ENCODE data around the gene GOSR1. TPM values are rescaled to one million over a fixed set of nuclear protein-coding genes. Genes with fewer than 3 reads are reported as not detected.

GOSR1 gene
- polyA plus RNA-seq, 1 of the 3 experiments (the other 2 are of a cell fraction) = 13.7 TPM

DNA sequence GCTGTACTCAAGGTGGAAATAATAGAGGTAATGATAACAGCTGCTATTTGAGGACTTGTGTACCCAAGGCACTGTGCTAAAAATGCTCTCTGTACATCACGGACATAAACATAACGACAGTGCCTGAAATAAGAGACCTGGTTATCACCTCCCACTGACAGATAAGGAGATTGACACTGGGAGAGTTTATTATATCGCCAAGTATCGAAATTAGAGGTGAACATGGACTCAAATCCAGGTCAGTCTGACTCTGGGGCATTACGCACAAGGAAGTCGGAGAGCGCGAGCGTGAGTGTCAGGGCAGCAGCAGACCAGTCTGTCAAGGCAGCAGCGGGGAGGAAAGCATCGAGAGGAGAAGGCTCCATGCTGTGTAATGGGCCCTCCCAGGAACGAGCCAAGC lies 57.1 kb downstream of the GOSR1 start:
- 89% methylated on average over 12 of the region's 12 CpGs for WGBS (ENCODE audit: low lambda C conversion rate)
- H3K27me3 ChIP-seq (ENCODE audit: insufficient read depth) = no peaks in the 10 kb centered on the region
- H3K9ac ChIP-seq = no peak overlapping the region
- ChIA-PET CTCF (no interaction called here), POLR2A (interaction anchor here (1.1 kb wide), 1 partner anchor 14 kb away, joined by 3 read pairs; no protein-coding TSS in a partner anchor)
- H4K20me1 ChIP-seq (ENCODE audit: insufficient read depth) = no peaks in the 10 kb centered on the region
- H3K36me3 ChIP-seq (replicated peaks in 1 of 2; ENCODE audit: control insufficient read depth in 1 of 2, insufficient read depth in 2 of 2, low read length in 1 of 2) = peaks cover 0 to under 1% of the 10 kb centered on the region in 2 experiments
- no peak overlapping the region for H2AFZ ChIP-seq (ENCODE audit: low read depth)
- no peak for DNase-seq
- H3K9me3 ChIP-seq = no peaks in the 10 kb centered on the region
- H3F3A ChIP-seq (replicated peaks; ENCODE audit: insufficient read depth) = no peaks in the 10 kb centered on the region
- H3K4me2 ChIP-seq = no peak overlapping the region
- no peak overlapping the region for H3K27ac ChIP-seq (ENCODE audit: low read depth in 2 of 2, low read length in 1 of 2)
- no peak overlapping the region for H3K4me3 ChIP-seq (ENCODE audit: low read depth in 2 of 2, low read length in 1 of 2)
- no peaks in the 10 kb centered on the region for H3K79me2 ChIP-seq (ENCODE audit: insufficient read depth)
- no peaks in the 10 kb centered on the region for H3K9me2 ChIP-seq
- H3K4me1 ChIP-seq (ENCODE audit: control insufficient read depth in 1 of 2, insufficient read depth in 2 of 2, low read depth in 1 of 2, low read length in 1 of 2) = 0 out of 4 replicates have a peak, but pooled peaks cover 0 to 4% of the 10 kb centered on the region in 2 experiments
- TF ChIP-seq, protein P1, sequence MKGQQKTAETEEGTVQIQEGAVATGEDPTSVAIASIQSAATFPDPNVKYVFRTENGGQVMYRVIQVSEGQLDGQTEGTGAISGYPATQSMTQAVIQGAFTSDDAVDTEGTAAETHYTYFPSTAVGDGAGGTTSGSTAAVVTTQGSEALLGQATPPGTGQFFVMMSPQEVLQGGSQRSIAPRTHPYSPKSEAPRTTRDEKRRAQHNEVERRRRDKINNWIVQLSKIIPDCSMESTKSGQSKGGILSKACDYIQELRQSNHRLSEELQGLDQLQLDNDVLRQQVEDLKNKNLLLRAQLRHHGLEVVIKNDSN (IDR thresholded peaks at IDR 0.05; ENCODE audit: borderline replicate concordance, low read depth) = no peak
- TF ChIP-seq TEAD4 (IDR thresholded peaks at IDR 0.05; ENCODE audit: borderline replicate concordance, insufficient read depth) (no peak), NRF1 (IDR thresholded peaks at IDR 0.05; ENCODE audit: low read depth, low read length) (no peak), FOSL2 (IDR thresholded peaks at IDR 0.05; ENCODE audit: borderline replicate concordance, low read depth) (no peak), FOXJ3 (CRISPR knock-in tag; IDR thresholded peaks at IDR 0.05) (no peak), TCF12 (IDR thresholded peaks at IDR 0.05) (no peak), FOXM1 (IDR thresholded peaks at IDR 0.05; ENCODE audit: low read depth) (no peak), EP300 (IDR thresholded peaks at IDR 0.05; ENCODE audit: borderline replicate concordance in 1 of 2, low read depth in 1 of 2, low read length in 1 of 2) (no peak), MXI1 (IDR thresholded peaks at IDR 0.05; ENCODE audit: low read depth, low read length) (no peak), EZH2phosphoT487 (IDR thresholded peaks at IDR 0.05; ENCODE audit: borderline replicate concordance, low read depth) (no peak), JUND (IDR thresholded peaks at IDR 0.05) (no peak), USF2 (IDR thresholded peaks at IDR 0.05; ENCODE audit: borderline replicate concordance, low read depth, low read length) (no peak)
- TF ChIP-seq, protein P2, sequence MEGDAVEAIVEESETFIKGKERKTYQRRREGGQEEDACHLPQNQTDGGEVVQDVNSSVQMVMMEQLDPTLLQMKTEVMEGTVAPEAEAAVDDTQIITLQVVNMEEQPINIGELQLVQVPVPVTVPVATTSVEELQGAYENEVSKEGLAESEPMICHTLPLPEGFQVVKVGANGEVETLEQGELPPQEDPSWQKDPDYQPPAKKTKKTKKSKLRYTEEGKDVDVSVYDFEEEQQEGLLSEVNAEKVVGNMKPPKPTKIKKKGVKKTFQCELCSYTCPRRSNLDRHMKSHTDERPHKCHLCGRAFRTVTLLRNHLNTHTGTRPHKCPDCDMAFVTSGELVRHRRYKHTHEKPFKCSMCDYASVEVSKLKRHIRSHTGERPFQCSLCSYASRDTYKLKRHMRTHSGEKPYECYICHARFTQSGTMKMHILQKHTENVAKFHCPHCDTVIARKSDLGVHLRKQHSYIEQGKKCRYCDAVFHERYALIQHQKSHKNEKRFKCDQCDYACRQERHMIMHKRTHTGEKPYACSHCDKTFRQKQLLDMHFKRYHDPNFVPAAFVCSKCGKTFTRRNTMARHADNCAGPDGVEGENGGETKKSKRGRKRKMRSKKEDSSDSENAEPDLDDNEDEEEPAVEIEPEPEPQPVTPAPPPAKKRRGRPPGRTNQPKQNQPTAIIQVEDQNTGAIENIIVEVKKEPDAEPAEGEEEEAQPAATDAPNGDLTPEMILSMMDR (IDR thresholded peaks at IDR 0.05) = no peak
- TF ChIP-seq, protein P3, sequence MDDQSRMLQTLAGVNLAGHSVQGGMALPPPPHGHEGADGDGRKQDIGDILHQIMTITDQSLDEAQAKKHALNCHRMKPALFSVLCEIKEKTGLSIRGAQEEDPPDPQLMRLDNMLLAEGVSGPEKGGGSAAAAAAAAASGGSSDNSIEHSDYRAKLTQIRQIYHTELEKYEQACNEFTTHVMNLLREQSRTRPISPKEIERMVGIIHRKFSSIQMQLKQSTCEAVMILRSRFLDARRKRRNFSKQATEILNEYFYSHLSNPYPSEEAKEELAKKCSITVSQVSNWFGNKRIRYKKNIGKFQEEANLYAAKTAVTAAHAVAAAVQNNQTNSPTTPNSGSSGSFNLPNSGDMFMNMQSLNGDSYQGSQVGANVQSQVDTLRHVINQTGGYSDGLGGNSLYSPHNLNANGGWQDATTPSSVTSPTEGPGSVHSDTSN (IDR thresholded peaks at IDR 0.05) = no peak
